Measurements from ENCODE around the gene HOMER2.
"Not testable (repeated sequence)": the region's sequence is repeated elsewhere in the genome, so short reads cannot be mapped to it uniquely, and the experiment has no call there.

Gene HOMER2

GRCh38 chr15:82952158-82953081 is at the start of gene HOMER2:
TSS of gene HOMER2 (minus strand) at chr15:82952720. CDS start at chr15:82952535, 185 bp downstream.
- DNase-seq (ENCODE audit: low read depth) = no peak

GRCh38 chr15:83000672-83001031 is 48.1 kb upstream of the HOMER2 start:
- not testable (repeated sequence) for DNase-seq (ENCODE audit: low read depth)

- DNase-seq (ENCODE audit: low read depth) = no peak
These were observed 47.6 kb upstream of the HOMER2 start for GRCh38 chr15:82999905-83000671.

- DNase-seq (ENCODE audit: low read depth) = no peak
These were observed 46.9 kb upstream of the HOMER2 start for GRCh38 chr15:82999426-82999825.

- no peak for DNase-seq (ENCODE audit: low read depth)
These were observed 43.4 kb upstream of the HOMER2 start for GRCh38 chr15:82995938-82996337.

- no peak for DNase-seq (ENCODE audit: low read depth)
These were observed 42.6 kb upstream of the HOMER2 start for GRCh38 chr15:82995076-82995475.

- no peak for DNase-seq (ENCODE audit: low read depth)
These were observed 40.6 kb upstream of the HOMER2 start for GRCh38 chr15:82993144-82993543.

- no peak for DNase-seq (ENCODE audit: low read depth)
These were observed 40.0 kb upstream of the HOMER2 start for GRCh38 chr15:82992436-82992998.

GRCh38 chr15:82986442-82986780 is 33.9 kb upstream of the HOMER2 start:
- no peak for DNase-seq (ENCODE audit: low read depth)

- peak; percentile 69 for DNase-seq (ENCODE audit: low read depth)
These were observed 33.3 kb upstream of the HOMER2 start, which contains the start of gene RAMAC for GRCh38 chr15:82985688-82986441. TSS of gene RAMAC (plus strand) at chr15:82986210. CDS start at chr15:82989019, 2,809 bp downstream.

GRCh38 chr15:82980981-82981380 is 28.5 kb upstream of the HOMER2 start:
- DNase-seq (ENCODE audit: low read depth) = no peak

GRCh38 chr15:82979726-82980125 is 27.2 kb upstream of the HOMER2 start:
- no peak for DNase-seq (ENCODE audit: low read depth)

- DNase-seq (ENCODE audit: low read depth) = no peak
These were observed 25.9 kb upstream of the HOMER2 start for GRCh38 chr15:82978438-82978837.

- DNase-seq (ENCODE audit: low read depth) = no peak
These were observed 24.6 kb upstream of the HOMER2 start for GRCh38 chr15:82977076-82977475.

- no peak for DNase-seq (ENCODE audit: low read depth)
These were observed 20.5 kb upstream of the HOMER2 start for GRCh38 chr15:82972990-82973389.

GRCh38 chr15:82971218-82971984 is 18.9 kb upstream of the HOMER2 start:
- no peak for DNase-seq (ENCODE audit: low read depth)

- no peak for DNase-seq (ENCODE audit: low read depth)
These were observed 18.2 kb upstream of the HOMER2 start for GRCh38 chr15:82970696-82971095.

GRCh38 chr15:82970078-82970686 is 17.7 kb upstream of the HOMER2 start:
- no peak for DNase-seq (ENCODE audit: low read depth)

GRCh38 chr15:82969353-82969752 is 16.8 kb upstream of the HOMER2 start:
- no peak for DNase-seq (ENCODE audit: low read depth)

GRCh38 chr15:82968066-82968465 is 15.5 kb upstream of the HOMER2 start:
- no peak for DNase-seq (ENCODE audit: low read depth)

GRCh38 chr15:82966671-82967071 is 14.2 kb upstream of the HOMER2 start:
- DNase-seq (ENCODE audit: low read depth) = no peak
